HepG2 (cell line): ENCODE results near the gene MUC13. TPM values are rescaled to one million over a fixed set of nuclear protein-coding genes. Genes with fewer than 3 reads are reported as not detected.

Experiments
- AGO1 ChIP-seq: fragments of 200-400 bp; formaldehyde crosslinking; IDR thresholded peaks from 2 replicates; pipeline ENCODE4 v1.6.1; 2017; ENCODE audit warnings: mild to moderate bottlenecking, low read depth, low read length, moderate library complexity; ENCODE audit not compliant: poor library complexity, severe bottlenecking
- AGO2 ChIP-seq: fragments of 200-400 bp; formaldehyde crosslinking; optimal IDR thresholded peaks from 2 replicates; pipeline ENCODE3; 2017; ENCODE audit warnings: mild to moderate bottlenecking, low read depth, low read length, moderate library complexity
- CCDC6 ChIP-seq: sonication (generic); formaldehyde crosslinking; IDR thresholded peaks from 2 replicates; pipeline ENCODE4 v1.8.1; 2022; ENCODE audit warnings: mild to moderate bottlenecking, missing genetic modification reagents, moderate library complexity
- DNMT1 ChIP-seq: sonication (generic); formaldehyde crosslinking; IDR thresholded peaks from 2 replicates; pipeline ENCODE4 v1.5.1; 2020; ENCODE audit warnings: mild to moderate bottlenecking, missing genetic modification reagents
- DNMT3B ChIP-seq: conservative IDR thresholded peaks from 2 replicates; pipeline ENCODE4 v1.6.1; 2016; ENCODE audit warnings: missing biosample characterization, control low read depth
- FOXK1 ChIP-seq: sonication (generic); formaldehyde crosslinking; IDR thresholded peaks from 2 replicates; pipeline ENCODE4 v1.4.0; 2020; ENCODE audit warnings: low read depth, missing genetic modification reagents, borderline replicate concordance
- ISL2 ChIP-seq: sonication (generic); formaldehyde crosslinking; IDR thresholded peaks from 2 replicates; pipeline ENCODE4 v1.5.0; 2020; ENCODE audit warnings: missing genetic modification reagents
- KLF11 ChIP-seq: IDR thresholded peaks from 2 replicates; pipeline ENCODE4 v1.6.1; 2016; ENCODE audit warnings: missing compliant biosample characterization
- WIZ ChIP-seq: sonication (generic); formaldehyde crosslinking; IDR thresholded peaks from 2 replicates; pipeline ENCODE4 v1.5.1; 2020; ENCODE audit warnings: mild to moderate bottlenecking, missing genetic modification reagents
- ZBTB7B ChIP-seq: sonication (generic); formaldehyde crosslinking; IDR thresholded peaks from 2 replicates; pipeline ENCODE4 v1.4.0; 2020; ENCODE audit warnings: missing genetic modification reagents
- ZKSCAN8 ChIP-seq: IDR thresholded peaks from 2 replicates; pipeline ENCODE4 v1.6.1; 2016; ENCODE audit warnings: borderline replicate concordance, missing genetic modification reagents, missing compliant biosample characterization
- ZNF207 ChIP-seq: fragments of 450-650 bp; IDR thresholded peaks from 2 replicates; pipeline ENCODE4 v1.6.1; 2016; ENCODE audit warnings: antibody characterized with exemption, borderline replicate concordance
- ZNF225 ChIP-seq: sonication (generic); formaldehyde crosslinking; IDR thresholded peaks from 2 replicates; pipeline ENCODE4 v1.4.0; 2020; ENCODE audit warnings: mild to moderate bottlenecking, missing genetic modification reagents
- ZNF274 ChIP-seq: sonication (generic); formaldehyde crosslinking; IDR thresholded peaks from 2 replicates; pipeline ENCODE4 v1.5.1; 2020; ENCODE audit warnings: mild to moderate bottlenecking, missing genetic modification reagents
- ZNF431 ChIP-seq: sonication (generic); formaldehyde crosslinking; IDR thresholded peaks from 2 replicates; pipeline ENCODE4 v1.9.0; 2022; ENCODE audit warnings: missing genetic modification reagents, low read depth, mild to moderate bottlenecking, borderline replicate concordance
- ZNF589 ChIP-seq: sonication (generic); formaldehyde crosslinking; conservative IDR thresholded peaks from 2 replicates; pipeline ENCODE4 v1.8.0; 2022; ENCODE audit warnings: mild to moderate bottlenecking, moderate library complexity, missing genetic modification reagents
- ZNF761 ChIP-seq: sonication (generic); formaldehyde crosslinking; conservative IDR thresholded peaks from 2 replicates; pipeline ENCODE4 v1.4.0; 2020; ENCODE audit warnings: mild to moderate bottlenecking, missing genetic modification reagents
- polyA plus RNA-seq, 8 experiments: library from polyadenylated mRNA; depleted of rRNA in 3 of 8; stranded (reverse) in 7 of 8; unstranded in 1 of 8; fragments of >200 nt; fragmentation: Illumina TruSeq in 4 of 8; extraction: Trizol in 4 of 8; gene quantifications; 2 replicates each; pipeline versions ENCODE4 v1.2.1 to v1.2.3, GENCODE V29; 2011 to 2016; ENCODE audit warnings: low read depth in 4 of 8, missing spikeins in 1 of 8, mixed read lengths in 1 of 8; ENCODE audit not compliant: insufficient read depth in 1 of 8
- total RNA-seq, 5 experiments: library from RNA; depleted of rRNA; stranded (reverse); fragments of >200 nt; fragmentation: Illumina TruSeq; extraction: Trizol; gene quantifications; 2 replicates each; pipeline ENCODE4 v1.2.3, GENCODE V29; 2016; ENCODE audit warnings: low read depth in 1 of 5
- TF ChIP-seq, protein P1 (sequence below): sonication (generic); formaldehyde crosslinking; IDR thresholded peaks from 2 replicates; pipeline ENCODE4 v1.4.0; 2020; ENCODE audit warnings: missing genetic modification reagents, borderline replicate concordance
- TF ChIP-seq, protein P2 (sequence below): sonication (generic); formaldehyde crosslinking; IDR thresholded peaks from 2 replicates; pipeline ENCODE4 v1.4.0; 2020; ENCODE audit warnings: mild to moderate bottlenecking, missing genetic modification reagents
- TF ChIP-seq, protein P3 (sequence below): sonication (generic); formaldehyde crosslinking; IDR thresholded peaks from 2 replicates; pipeline ENCODE4 v1.4.0; 2020; ENCODE audit warnings: mild to moderate bottlenecking, missing genetic modification reagents
- TF ChIP-seq, protein P4 (sequence below): sonication (generic); formaldehyde crosslinking; IDR thresholded peaks from 2 replicates; pipeline ENCODE4 v1.5.0; 2020; ENCODE audit warnings: mild to moderate bottlenecking, low read depth, missing genetic modification reagents, borderline replicate concordance
- TF ChIP-seq, protein P5 (sequence below): sonication (generic); formaldehyde crosslinking; IDR thresholded peaks from 2 replicates; pipeline ENCODE4 v1.4.0; 2020; ENCODE audit warnings: missing genetic modification reagents
- TF ChIP-seq, protein P6 (sequence below), 2 experiments: fragments of 450-650 bp in 1 of 2; sonication (generic) in 1 of 2; formaldehyde crosslinking; IDR thresholded peaks; 2 replicates each; pipeline versions ENCODE4 v1.5.0 to v1.8.0; 2020 to 2022; ENCODE audit warnings: mild to moderate bottlenecking in 1 of 2, missing genetic modification reagents in 1 of 2

Gene MUC13
- total and polyA plus RNA-seq, 2 of the 13 experiments (the other 11 are each of a cell fraction or from before 2014, with no cell fraction given), result 0.04 to 1.2 TPM

DNA sequence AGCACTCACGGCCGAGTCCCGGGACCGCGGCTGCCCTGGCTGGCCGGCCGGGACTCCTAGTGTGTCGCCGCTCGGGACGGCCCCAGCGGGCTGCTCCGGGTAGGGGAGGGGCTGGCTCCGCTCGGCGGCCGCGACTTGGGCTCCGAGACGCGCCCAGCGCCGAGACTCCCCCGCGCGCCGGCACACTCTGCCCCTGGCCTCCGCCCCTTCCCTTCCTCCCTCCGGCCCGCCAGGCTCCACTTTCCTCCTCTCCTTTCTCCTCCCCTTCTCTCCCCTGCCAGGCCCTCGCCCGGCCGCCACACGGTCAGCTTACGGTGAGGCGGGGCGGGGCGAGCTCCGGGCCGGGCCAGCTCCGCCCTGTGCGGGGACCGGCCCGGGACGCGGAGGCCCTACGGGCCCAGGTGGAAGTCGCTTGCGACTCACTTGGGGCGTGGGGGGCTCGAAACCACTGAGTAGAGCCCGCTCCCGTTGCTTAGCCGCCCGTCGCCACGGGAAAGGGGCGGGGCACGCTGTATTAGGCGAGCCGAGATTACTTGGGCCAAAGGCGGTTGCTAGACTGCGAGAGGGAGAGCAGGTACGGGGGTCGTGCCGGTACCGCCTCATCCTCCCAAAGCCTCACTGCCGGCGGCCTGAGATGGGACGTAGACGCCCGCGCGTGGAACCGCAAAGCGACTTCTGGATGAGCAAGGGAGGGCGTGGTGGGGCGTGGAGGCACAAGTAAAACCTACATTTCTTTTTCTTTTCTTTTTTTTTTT is 47.2 kb downstream of the MUC13 start, which contains the start of gene ITGB5 (continued):
- TF ChIP-seq, protein P1, sequence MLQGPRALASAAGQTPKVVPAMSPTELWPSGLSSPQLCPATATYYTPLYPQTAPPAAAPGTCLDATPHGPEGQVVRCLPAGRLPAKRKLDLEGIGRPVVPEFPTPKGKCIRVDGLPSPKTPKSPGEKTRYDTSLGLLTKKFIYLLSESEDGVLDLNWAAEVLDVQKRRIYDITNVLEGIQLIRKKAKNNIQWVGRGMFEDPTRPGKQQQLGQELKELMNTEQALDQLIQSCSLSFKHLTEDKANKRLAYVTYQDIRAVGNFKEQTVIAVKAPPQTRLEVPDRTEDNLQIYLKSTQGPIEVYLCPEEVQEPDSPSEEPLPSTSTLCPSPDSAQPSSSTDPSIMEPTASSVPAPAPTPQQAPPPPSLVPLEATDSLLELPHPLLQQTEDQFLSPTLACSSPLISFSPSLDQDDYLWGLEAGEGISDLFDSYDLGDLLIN (CRISPR knock-in tag), result peak; percentile 63; the same call in 1 of the 2 replicates
- TF ChIP-seq ISL2, result peak; percentile 60
- TF ChIP-seq, protein P2, sequence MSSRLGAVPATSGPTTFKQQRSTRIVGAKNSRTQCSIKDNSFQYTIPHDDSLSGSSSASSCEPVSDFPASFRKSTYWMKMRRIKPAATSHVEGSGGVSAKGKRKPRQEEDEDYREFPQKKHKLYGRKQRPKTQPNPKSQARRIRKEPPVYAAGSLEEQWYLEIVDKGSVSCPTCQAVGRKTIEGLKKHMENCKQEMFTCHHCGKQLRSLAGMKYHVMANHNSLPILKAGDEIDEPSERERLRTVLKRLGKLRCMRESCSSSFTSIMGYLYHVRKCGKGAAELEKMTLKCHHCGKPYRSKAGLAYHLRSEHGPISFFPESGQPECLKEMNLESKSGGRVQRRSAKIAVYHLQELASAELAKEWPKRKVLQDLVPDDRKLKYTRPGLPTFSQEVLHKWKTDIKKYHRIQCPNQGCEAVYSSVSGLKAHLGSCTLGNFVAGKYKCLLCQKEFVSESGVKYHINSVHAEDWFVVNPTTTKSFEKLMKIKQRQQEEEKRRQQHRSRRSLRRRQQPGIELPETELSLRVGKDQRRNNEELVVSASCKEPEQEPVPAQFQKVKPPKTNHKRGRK (CRISPR knock-in tag), result no peak
- TF ChIP-seq, protein P3, sequence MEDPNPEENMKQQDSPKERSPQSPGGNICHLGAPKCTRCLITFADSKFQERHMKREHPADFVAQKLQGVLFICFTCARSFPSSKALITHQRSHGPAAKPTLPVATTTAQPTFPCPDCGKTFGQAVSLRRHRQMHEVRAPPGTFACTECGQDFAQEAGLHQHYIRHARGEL, result no peak
- TF ChIP-seq ZNF225, result no peak; the same call in 1 of the 2 replicates
- TF ChIP-seq CCDC6 (CRISPR knock-in tag), result peak; percentile 33
- TF ChIP-seq ZNF207, result no peak
- no peak for TF ChIP-seq WIZ
- TF ChIP-seq ZNF589 (CRISPR knock-in tag), result peak; percentile 72
- TF ChIP-seq, protein P4, sequence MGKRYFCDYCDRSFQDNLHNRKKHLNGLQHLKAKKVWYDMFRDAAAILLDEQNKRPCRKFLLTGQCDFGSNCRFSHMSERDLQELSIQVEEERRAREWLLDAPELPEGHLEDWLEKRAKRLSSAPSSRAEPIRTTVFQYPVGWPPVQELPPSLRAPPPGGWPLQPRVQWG, result no peak
- peak; percentile 76; the same call in 1 of the 2 replicates for TF ChIP-seq DNMT1 (CRISPR knock-in tag)
- peak; percentile 20; the same call in 1 of the 2 replicates for TF ChIP-seq ZKSCAN8 (CRISPR knock-in tag)
- peak; percentile 79 for TF ChIP-seq ZNF274 (CRISPR knock-in tag)
- TF ChIP-seq DNMT3B (CRISPR knock-in tag), result no peak
- TF ChIP-seq AGO1, result peak; percentile 82
- peak; percentile 80; the same call in 1 of the 2 replicates for TF ChIP-seq ZBTB7B (CRISPR knock-in tag)
- TF ChIP-seq FOXK1 (CRISPR knock-in tag), result peak; percentile 41; the same call in 1 of the 2 replicates
- TF ChIP-seq, protein P5, sequence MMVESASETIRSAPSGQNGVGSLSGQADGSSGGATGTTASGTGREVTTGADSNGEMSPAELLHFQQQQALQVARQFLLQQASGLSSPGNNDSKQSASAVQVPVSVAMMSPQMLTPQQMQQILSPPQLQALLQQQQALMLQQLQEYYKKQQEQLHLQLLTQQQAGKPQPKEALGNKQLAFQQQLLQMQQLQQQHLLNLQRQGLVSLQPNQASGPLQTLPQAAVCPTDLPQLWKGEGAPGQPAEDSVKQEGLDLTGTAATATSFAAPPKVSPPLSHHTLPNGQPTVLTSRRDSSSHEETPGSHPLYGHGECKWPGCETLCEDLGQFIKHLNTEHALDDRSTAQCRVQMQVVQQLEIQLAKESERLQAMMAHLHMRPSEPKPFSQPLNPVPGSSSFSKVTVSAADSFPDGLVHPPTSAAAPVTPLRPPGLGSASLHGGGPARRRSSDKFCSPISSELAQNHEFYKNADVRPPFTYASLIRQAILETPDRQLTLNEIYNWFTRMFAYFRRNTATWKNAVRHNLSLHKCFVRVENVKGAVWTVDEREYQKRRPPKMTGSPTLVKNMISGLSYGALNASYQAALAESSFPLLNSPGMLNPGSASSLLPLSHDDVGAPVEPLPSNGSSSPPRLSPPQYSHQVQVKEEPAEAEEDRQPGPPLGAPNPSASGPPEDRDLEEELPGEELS (CRISPR knock-in tag), result peak; percentile 38; the same call in 1 of the 2 replicates
- TF ChIP-seq, protein P6, sequence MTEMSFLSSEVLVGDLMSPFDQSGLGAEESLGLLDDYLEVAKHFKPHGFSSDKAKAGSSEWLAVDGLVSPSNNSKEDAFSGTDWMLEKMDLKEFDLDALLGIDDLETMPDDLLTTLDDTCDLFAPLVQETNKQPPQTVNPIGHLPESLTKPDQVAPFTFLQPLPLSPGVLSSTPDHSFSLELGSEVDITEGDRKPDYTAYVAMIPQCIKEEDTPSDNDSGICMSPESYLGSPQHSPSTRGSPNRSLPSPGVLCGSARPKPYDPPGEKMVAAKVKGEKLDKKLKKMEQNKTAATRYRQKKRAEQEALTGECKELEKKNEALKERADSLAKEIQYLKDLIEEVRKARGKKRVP (CRISPR knock-in tag; IDR thresholded peaks at IDR 0.05), result no peak
- no peak for TF ChIP-seq ZNF761 (CRISPR knock-in tag)
- 0 out of 2 replicates have a peak, but pooled peaks have one; percentile 55 for TF ChIP-seq ZNF431 (CRISPR knock-in tag)
- TF ChIP-seq KLF11 (CRISPR knock-in tag), result no peak
- TF ChIP-seq AGO2, result peak; percentile 92
